Neural cell (in vitro differentiated cells): Measurements from ENCODE around the gene ABO. TPM values are rescaled to one million over a fixed set of nuclear protein-coding genes. Genes with fewer than 3 reads are reported as not detected.

Source experiments
- H2AFZ ChIP-seq: fragments of 200-600, 300-800 bp; sonication (generic), shearing (Covaris generic); 2 replicates; pipeline ENCODE4 v1.6.0; 2014; ENCODE audit warnings: low read depth, mild to moderate bottlenecking, antibody characterized with exemption, low read length, moderate library complexity
- H3F3A ChIP-seq: fragments of 200-600 bp; shearing (Covaris generic); 2 replicates; pipeline ENCODE4 v1.6.1; 2016; ENCODE audit warnings: mild to moderate bottlenecking, moderate library complexity, mixed read lengths, antibody characterized with exemption, low read length; ENCODE audit not compliant: insufficient read depth, poor library complexity, severe bottlenecking
- H3K27ac ChIP-seq: fragments of 200-600, 300-800 bp; sonication (generic), shearing (Covaris generic); 2 replicates; pipeline ENCODE4 v1.5.1; 2014; ENCODE audit warnings: mild to moderate bottlenecking, low read length, moderate library complexity
- H3K27me3 ChIP-seq: fragments of 300-800, 200-600 bp; sonication (generic), shearing (Covaris generic); 2 replicates; pipeline ENCODE4 v1.6.0; 2014; ENCODE audit warnings: mild to moderate bottlenecking, low read depth, low read length, moderate library complexity; ENCODE audit not compliant: insufficient read depth
- H3K36me3 ChIP-seq: fragments of 300-800, 200-600 bp; sonication (generic), shearing (Covaris generic); 2 replicates; pipeline ENCODE4 v1.5.1; 2014; ENCODE audit warnings: mild to moderate bottlenecking, antibody characterized with exemption, low read length, moderate library complexity; ENCODE audit not compliant: insufficient read depth
- H3K4me2 ChIP-seq: fragments of 300-800, 200-600 bp; sonication (generic), shearing (Covaris generic); 2 replicates; pipeline ENCODE4 v1.6.0; 2014; ENCODE audit warnings: mild to moderate bottlenecking, low read length
- H3K4me3 ChIP-seq: fragments of 300-800, 200-600 bp; sonication (generic), shearing (Covaris generic); 2 replicates; pipeline ENCODE4 v1.5.1; 2014; ENCODE audit warnings: mild to moderate bottlenecking, low read length, moderate library complexity
- H3K79me2 ChIP-seq: fragments of 200-600 bp; shearing (Covaris generic); replicated peaks from 2 replicates; pipeline ENCODE4 v1.6.0; 2014; ENCODE audit warnings: mild to moderate bottlenecking, low read length, moderate library complexity; ENCODE audit not compliant: insufficient read depth
- H3K9ac ChIP-seq: fragments of 300-800, 200-600 bp; sonication (generic), shearing (Covaris generic); 2 replicates; pipeline ENCODE4 v1.6.1; 2016; ENCODE audit warnings: mild to moderate bottlenecking, low read length, mixed read lengths
- H3K9me2 ChIP-seq: fragments of 200-600 bp; shearing (Covaris generic); 2 replicates; pipeline ENCODE4 v1.6.1; 2016; ENCODE audit warnings: mild to moderate bottlenecking, low read length, mixed read lengths; ENCODE audit not compliant: insufficient read depth
- H3K9me3 ChIP-seq: fragments of 200-600, 300-800 bp; sonication (generic), shearing (Covaris generic); 2 replicates; pipeline ENCODE4 v1.6.1; 2016; ENCODE audit warnings: mild to moderate bottlenecking, mixed run types, low read length, moderate library complexity, mixed read lengths
- H4K20me1 ChIP-seq: fragments of 200-600 bp; shearing (Covaris generic); 2 replicates; pipeline ENCODE4 v1.6.1; 2016; ENCODE audit warnings: mild to moderate bottlenecking, mixed run types; ENCODE audit not compliant: insufficient read depth
- CTCF ChIP-seq: fragments of 450-650 bp; IDR thresholded peaks from 2 replicates; pipeline ENCODE4 v1.5.1; 2014; ENCODE audit warnings: antibody characterized with exemption, mild to moderate bottlenecking, moderate library complexity; ENCODE audit not compliant: poor library complexity, severe bottlenecking
- EP300 ChIP-seq: fragments of 450-650 bp; conservative IDR thresholded peaks from 2 replicates; pipeline ENCODE4 v1.6.1; 2014; ENCODE audit warnings: antibody characterized with exemption, mild to moderate bottlenecking, moderate library complexity; ENCODE audit not compliant: poor library complexity, severe bottlenecking
- EZH2 ChIP-seq: fragments of 200-600, 300-800 bp; shearing (Covaris generic), sonication (generic); IDR thresholded peaks from 2 replicates; pipeline ENCODE4 v1.6.1; 2014; ENCODE audit warnings: antibody characterized with exemption, low read length, borderline replicate concordance, mild to moderate bottlenecking; ENCODE audit not compliant: insufficient read depth, poor library complexity, severe bottlenecking
- MXI1 ChIP-seq: fragments of 450-650 bp; conservative IDR thresholded peaks from 2 replicates; pipeline ENCODE4 v1.6.1; 2014; ENCODE audit warnings: antibody characterized with exemption, mild to moderate bottlenecking; ENCODE audit not compliant: poor library complexity, severe bottlenecking
- POLR2AphosphoS5 ChIP-seq: IDR thresholded peaks from 2 replicates; pipeline ENCODE4 v1.6.1; 2012
- RAD21 ChIP-seq: fragments of 450-650 bp; conservative IDR thresholded peaks from 2 replicates; pipeline ENCODE4 v1.6.1; 2014; ENCODE audit warnings: antibody characterized with exemption, mild to moderate bottlenecking, moderate library complexity
- SMC3 ChIP-seq: fragments of 450-650 bp; conservative IDR thresholded peaks from 2 replicates; pipeline ENCODE4 v1.6.1; 2014; ENCODE audit warnings: antibody characterized with exemption, mild to moderate bottlenecking, moderate library complexity; ENCODE audit not compliant: poor library complexity
- TAF1 ChIP-seq: IDR thresholded peaks from 2 replicates; pipeline ENCODE4 v1.6.1; 2012; ENCODE audit warnings: low read depth
- polyA plus RNA-seq: library from polyadenylated mRNA; depleted of rRNA; stranded (reverse); fragments of >200 nt; gene quantifications from 2 replicates; pipeline ENCODE4 v1.2.3, GENCODE V29; 2014
- TF ChIP-seq, protein P1 (sequence below): IDR thresholded peaks from 2 replicates; pipeline ENCODE4 v1.6.1; 2012; ENCODE audit warnings: borderline replicate concordance

ABO gene
- polyA plus RNA-seq, 1 donor from 2014 or later = not detected

DNA sequence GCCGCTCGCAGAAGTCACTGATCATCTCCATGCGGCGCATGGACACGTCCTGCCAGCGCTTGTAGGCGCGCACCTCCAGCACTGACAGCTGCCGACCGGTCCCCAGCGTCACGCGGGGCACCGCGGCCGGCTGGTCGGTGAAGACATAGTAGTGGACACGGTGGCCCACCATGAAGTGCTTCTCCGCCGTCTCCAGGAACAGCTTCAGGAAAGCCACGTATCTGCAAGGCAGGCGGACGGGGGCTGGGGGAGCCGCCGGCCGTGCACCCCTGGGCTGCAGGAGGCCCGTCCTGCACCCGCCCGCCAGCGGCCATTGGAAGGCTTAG, 18.9 kb downstream of the ABO start:
- Histone ChIP-seq H3K36me3 (no peaks in the 10 kb centered on the region), H4K20me1 (no peaks in the 10 kb centered on the region), H3K4me3 (no peak overlapping the region), H2AFZ (no peak overlapping the region), H3K9ac (no peak overlapping the region), H3K9me3 (peaks cover 4% of the 10 kb centered on the region), H3F3A (no peaks in the 10 kb centered on the region), H3K79me2 (no peaks in the 10 kb centered on the region), H3K27ac (no peak overlapping the region), H3K9me2 (no peaks in the 10 kb centered on the region), H3K4me2 (no peak overlapping the region), H3K27me3 (no peaks in the 10 kb centered on the region)
- TF ChIP-seq, protein P1, sequence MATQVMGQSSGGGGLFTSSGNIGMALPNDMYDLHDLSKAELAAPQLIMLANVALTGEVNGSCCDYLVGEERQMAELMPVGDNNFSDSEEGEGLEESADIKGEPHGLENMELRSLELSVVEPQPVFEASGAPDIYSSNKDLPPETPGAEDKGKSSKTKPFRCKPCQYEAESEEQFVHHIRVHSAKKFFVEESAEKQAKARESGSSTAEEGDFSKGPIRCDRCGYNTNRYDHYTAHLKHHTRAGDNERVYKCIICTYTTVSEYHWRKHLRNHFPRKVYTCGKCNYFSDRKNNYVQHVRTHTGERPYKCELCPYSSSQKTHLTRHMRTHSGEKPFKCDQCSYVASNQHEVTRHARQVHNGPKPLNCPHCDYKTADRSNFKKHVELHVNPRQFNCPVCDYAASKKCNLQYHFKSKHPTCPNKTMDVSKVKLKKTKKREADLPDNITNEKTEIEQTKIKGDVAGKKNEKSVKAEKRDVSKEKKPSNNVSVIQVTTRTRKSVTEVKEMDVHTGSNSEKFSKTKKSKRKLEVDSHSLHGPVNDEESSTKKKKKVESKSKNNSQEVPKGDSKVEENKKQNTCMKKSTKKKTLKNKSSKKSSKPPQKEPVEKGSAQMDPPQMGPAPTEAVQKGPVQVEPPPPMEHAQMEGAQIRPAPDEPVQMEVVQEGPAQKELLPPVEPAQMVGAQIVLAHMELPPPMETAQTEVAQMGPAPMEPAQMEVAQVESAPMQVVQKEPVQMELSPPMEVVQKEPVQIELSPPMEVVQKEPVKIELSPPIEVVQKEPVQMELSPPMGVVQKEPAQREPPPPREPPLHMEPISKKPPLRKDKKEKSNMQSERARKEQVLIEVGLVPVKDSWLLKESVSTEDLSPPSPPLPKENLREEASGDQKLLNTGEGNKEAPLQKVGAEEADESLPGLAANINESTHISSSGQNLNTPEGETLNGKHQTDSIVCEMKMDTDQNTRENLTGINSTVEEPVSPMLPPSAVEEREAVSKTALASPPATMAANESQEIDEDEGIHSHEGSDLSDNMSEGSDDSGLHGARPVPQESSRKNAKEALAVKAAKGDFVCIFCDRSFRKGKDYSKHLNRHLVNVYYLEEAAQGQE = no peak
- TF ChIP-seq EZH2 (no peak), RAD21 (no peak), MXI1 (no peak), EP300 (no peak), TAF1 (no peak), CTCF (no peak), POLR2AphosphoS5 (no peak), SMC3 (no peak)

- H3K27me3 ChIP-seq = no peaks in the 10 kb centered on the region
- H2AFZ ChIP-seq = no peak overlapping the region
- no peaks in the 10 kb centered on the region for H3K9me2 ChIP-seq
Observed at GRCh38 chr9:133255371-133256135, 19.4 kb downstream of the ABO start.

More at GRCh38 chr9:133255371-133256135, 19.4 kb downstream of the ABO start:
- Histone ChIP-seq H3K27ac (no peak overlapping the region), H3K4me2 (no peak overlapping the region), H3K4me3 (no peak overlapping the region), H3K36me3 (no peaks in the 10 kb centered on the region), H3K79me2 (no peaks in the 10 kb centered on the region), H4K20me1 (no peaks in the 10 kb centered on the region), H3F3A (no peaks in the 10 kb centered on the region), H3K9me3 (peaks cover 4% of the 10 kb centered on the region), H3K9ac (no peak overlapping the region)
- TF ChIP-seq POLR2AphosphoS5 = no peak
- TF ChIP-seq EZH2 = no peak
- TF ChIP-seq CTCF = no peak
- TF ChIP-seq, protein P1 = no peak
- no peak for TF ChIP-seq SMC3
- no peak for TF ChIP-seq EP300
- TF ChIP-seq RAD21 = no peak
- no peak for TF ChIP-seq MXI1
- TF ChIP-seq TAF1 = no peak
